ENCODE results near the gene DNASE1L3. TPM values are rescaled to one million over a fixed set of nuclear protein-coding genes. Genes with fewer than 3 reads are reported as not detected.
A peak's percentile ranks its signal among the peaks of the same experiment; 100 is the strongest.

Gene DNASE1L3
- polyA plus RNA-seq, 1 donor from 2014 or later = not detected

DNA sequence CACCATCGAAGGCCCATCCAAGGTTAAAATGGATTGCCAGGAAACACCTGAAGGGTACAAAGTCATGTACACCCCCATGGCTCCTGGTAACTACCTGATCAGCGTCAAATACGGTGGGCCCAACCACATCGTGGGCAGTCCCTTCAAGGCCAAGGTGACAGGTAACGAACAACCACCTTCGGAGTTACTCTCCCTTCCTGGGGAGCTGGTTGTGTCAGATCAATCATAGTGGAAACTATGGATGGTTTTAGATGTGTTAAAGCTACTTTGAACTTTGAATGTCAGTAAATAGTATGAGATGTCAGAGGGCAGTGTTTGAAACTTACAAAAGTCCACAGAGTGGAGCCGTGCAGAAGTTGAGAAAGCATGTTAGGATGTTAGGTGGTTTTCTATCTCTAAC, 42.3 kb downstream of the DNASE1L3 start:
- H3K79me2 ChIP-seq (replicated peaks; ENCODE audit: insufficient read depth, low read length) = no peaks in the 10 kb centered on the region
- no peaks in the 10 kb centered on the region for H3K27me3 ChIP-seq (ENCODE audit: insufficient read depth, low read depth, low read length)
- H3K9me3 ChIP-seq (ENCODE audit: low read length) = no peaks in the 10 kb centered on the region
- no peaks in the 10 kb centered on the region for H4K20me1 ChIP-seq (ENCODE audit: insufficient read depth)
- no peaks in the 10 kb centered on the region for H3K9me2 ChIP-seq (ENCODE audit: insufficient read depth, low read length)
- H3K4me2 ChIP-seq (ENCODE audit: low read length) = no peak overlapping the region
- no peak overlapping the region for H2AFZ ChIP-seq (ENCODE audit: low read depth, low read length)
- no peak overlapping the region for H3K4me3 ChIP-seq (ENCODE audit: low read length)
- no peak overlapping the region for H3K27ac ChIP-seq (ENCODE audit: low read length)
- no peaks in the 10 kb centered on the region for H3F3A ChIP-seq (ENCODE audit: insufficient read depth, low read length, poor library complexity, severe bottlenecking)
- no peak overlapping the region for H3K9ac ChIP-seq (ENCODE audit: low read length)
- H3K36me3 ChIP-seq (ENCODE audit: insufficient read depth, low read length) = no peaks in the 10 kb centered on the region
- TF ChIP-seq POLR2AphosphoS5 (IDR thresholded peaks at IDR 0.05) (no peak), SMC3 (conservative IDR thresholded peaks at IDR 0.05; ENCODE audit: poor library complexity) (no peak), EZH2 (IDR thresholded peaks at IDR 0.05; ENCODE audit: borderline replicate concordance, insufficient read depth, low read length, poor library complexity, severe bottlenecking) (no peak), MXI1 (conservative IDR thresholded peaks at IDR 0.05; ENCODE audit: poor library complexity, severe bottlenecking) (no peak), RAD21 (conservative IDR thresholded peaks at IDR 0.05) (no peak), TAF1 (IDR thresholded peaks at IDR 0.05; ENCODE audit: low read depth) (no peak), EP300 (conservative IDR thresholded peaks at IDR 0.05; ENCODE audit: poor library complexity, severe bottlenecking) (no peak)
- TF ChIP-seq, protein P1, sequence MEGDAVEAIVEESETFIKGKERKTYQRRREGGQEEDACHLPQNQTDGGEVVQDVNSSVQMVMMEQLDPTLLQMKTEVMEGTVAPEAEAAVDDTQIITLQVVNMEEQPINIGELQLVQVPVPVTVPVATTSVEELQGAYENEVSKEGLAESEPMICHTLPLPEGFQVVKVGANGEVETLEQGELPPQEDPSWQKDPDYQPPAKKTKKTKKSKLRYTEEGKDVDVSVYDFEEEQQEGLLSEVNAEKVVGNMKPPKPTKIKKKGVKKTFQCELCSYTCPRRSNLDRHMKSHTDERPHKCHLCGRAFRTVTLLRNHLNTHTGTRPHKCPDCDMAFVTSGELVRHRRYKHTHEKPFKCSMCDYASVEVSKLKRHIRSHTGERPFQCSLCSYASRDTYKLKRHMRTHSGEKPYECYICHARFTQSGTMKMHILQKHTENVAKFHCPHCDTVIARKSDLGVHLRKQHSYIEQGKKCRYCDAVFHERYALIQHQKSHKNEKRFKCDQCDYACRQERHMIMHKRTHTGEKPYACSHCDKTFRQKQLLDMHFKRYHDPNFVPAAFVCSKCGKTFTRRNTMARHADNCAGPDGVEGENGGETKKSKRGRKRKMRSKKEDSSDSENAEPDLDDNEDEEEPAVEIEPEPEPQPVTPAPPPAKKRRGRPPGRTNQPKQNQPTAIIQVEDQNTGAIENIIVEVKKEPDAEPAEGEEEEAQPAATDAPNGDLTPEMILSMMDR (IDR thresholded peaks at IDR 0.05; ENCODE audit: poor library complexity, severe bottlenecking) = no peak
- TF ChIP-seq, protein P2, sequence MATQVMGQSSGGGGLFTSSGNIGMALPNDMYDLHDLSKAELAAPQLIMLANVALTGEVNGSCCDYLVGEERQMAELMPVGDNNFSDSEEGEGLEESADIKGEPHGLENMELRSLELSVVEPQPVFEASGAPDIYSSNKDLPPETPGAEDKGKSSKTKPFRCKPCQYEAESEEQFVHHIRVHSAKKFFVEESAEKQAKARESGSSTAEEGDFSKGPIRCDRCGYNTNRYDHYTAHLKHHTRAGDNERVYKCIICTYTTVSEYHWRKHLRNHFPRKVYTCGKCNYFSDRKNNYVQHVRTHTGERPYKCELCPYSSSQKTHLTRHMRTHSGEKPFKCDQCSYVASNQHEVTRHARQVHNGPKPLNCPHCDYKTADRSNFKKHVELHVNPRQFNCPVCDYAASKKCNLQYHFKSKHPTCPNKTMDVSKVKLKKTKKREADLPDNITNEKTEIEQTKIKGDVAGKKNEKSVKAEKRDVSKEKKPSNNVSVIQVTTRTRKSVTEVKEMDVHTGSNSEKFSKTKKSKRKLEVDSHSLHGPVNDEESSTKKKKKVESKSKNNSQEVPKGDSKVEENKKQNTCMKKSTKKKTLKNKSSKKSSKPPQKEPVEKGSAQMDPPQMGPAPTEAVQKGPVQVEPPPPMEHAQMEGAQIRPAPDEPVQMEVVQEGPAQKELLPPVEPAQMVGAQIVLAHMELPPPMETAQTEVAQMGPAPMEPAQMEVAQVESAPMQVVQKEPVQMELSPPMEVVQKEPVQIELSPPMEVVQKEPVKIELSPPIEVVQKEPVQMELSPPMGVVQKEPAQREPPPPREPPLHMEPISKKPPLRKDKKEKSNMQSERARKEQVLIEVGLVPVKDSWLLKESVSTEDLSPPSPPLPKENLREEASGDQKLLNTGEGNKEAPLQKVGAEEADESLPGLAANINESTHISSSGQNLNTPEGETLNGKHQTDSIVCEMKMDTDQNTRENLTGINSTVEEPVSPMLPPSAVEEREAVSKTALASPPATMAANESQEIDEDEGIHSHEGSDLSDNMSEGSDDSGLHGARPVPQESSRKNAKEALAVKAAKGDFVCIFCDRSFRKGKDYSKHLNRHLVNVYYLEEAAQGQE (IDR thresholded peaks at IDR 0.05; ENCODE audit: borderline replicate concordance) = no peak

DNA sequence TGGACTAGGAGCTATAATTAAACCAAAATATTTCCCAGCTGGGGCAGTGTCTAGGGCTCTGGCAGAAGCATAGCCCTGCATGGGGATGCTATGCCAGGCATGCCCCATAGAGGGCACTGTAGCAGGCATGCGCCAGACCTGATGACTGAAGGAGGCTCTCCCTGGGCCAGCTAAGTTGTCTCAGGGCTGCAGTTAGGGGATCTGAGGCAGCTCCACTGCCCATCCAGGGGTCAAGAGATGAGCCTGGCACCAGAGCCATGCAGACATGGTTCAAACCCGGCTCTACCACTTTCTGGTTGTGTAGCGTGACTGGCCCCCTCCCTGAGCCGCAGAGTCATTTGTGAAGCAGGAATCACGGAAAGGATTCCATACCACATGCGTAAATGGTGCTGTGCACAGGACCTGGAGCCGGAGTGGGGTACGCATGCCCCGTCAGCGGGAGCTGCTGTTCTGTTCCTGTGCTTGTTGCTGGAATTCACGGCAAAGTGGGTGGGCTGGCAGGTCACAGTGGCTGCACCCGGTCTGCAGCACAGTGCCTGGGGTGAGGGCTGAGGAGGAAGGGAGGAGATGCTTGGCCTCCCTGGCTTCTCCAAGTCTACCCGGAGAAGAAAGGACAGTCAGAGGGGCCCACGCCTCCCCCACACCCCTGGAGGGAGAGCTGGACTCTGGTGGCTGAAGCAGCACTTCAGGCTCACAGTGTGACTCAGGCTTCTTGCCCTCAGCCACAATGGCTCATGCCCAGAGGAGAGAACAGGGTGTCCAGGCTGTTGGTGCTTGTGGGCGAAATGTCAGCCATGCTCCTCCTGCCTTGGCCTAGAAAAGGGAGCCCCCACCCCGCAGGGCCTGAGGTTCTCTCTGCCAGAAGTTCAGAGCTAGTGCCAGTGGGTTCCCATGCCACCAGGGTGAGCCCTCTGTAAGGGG, 43.1 kb downstream of the DNASE1L3 start:
- H3K27me3 ChIP-seq (ENCODE audit: insufficient read depth, low read depth, low read length) = no peaks in the 10 kb centered on the region
- no peak overlapping the region for H2AFZ ChIP-seq (ENCODE audit: low read depth, low read length)
- H3K79me2 ChIP-seq (replicated peaks; ENCODE audit: insufficient read depth, low read length) = no peaks in the 10 kb centered on the region
- H3K27ac ChIP-seq (ENCODE audit: low read length) = no peak overlapping the region
- H3K4me3 ChIP-seq (ENCODE audit: low read length) = no peak overlapping the region
- no peak overlapping the region for H3K9ac ChIP-seq (ENCODE audit: low read length)
- no peaks in the 10 kb centered on the region for H3F3A ChIP-seq (ENCODE audit: insufficient read depth, low read length, poor library complexity, severe bottlenecking)
- H3K4me2 ChIP-seq (ENCODE audit: low read length) = no peak overlapping the region
- H3K9me3 ChIP-seq (ENCODE audit: low read length) = no peaks in the 10 kb centered on the region
- TF ChIP-seq, protein P1 (IDR thresholded peaks at IDR 0.05; ENCODE audit: poor library complexity, severe bottlenecking) = peak; percentile 28
- TF ChIP-seq EP300 (conservative IDR thresholded peaks at IDR 0.05; ENCODE audit: poor library complexity, severe bottlenecking) = no peak
- TF ChIP-seq EZH2 (IDR thresholded peaks at IDR 0.05; ENCODE audit: borderline replicate concordance, insufficient read depth, low read length, poor library complexity, severe bottlenecking) = no peak
- no peak for TF ChIP-seq POLR2AphosphoS5 (IDR thresholded peaks at IDR 0.05)
- no peaks in the 10 kb centered on the region for H4K20me1 ChIP-seq (ENCODE audit: insufficient read depth)
- no peaks in the 10 kb centered on the region for H3K9me2 ChIP-seq (ENCODE audit: insufficient read depth, low read length)
- no peaks in the 10 kb centered on the region for H3K36me3 ChIP-seq (ENCODE audit: insufficient read depth, low read length)

Data from neural cell (in vitro differentiated cells).